ENCODE results near the gene TRMU. TPM values are rescaled to one million over a fixed set of nuclear protein-coding genes. Genes with fewer than 3 reads are reported as not detected.

Gene TRMU
- 52.5 TPM for polyA plus RNA-seq (2013, experiment 1 of 2; ENCODE audit: insufficient read length)
- polyA plus RNA-seq (2013, experiment 2 of 2; ENCODE audit: insufficient read length) = 21.0 TPM

- peak; percentile 87 for DNase-seq
Measured at GRCh38 chr22:46335201-46336118, at the start of gene TRMU. TSS of gene TRMU (plus strand) at chr22:46335714. CDS start at chr22:46335765, 51 bp downstream.

- peak; percentile 73 for DNase-seq
Measured at GRCh38 chr22:46286006-46286405, 49.5 kb upstream of the TRMU start.

GRCh38 chr22:46286941-46287872 lies 48.3 kb upstream of the TRMU start:
- no peak for DNase-seq

GRCh38 chr22:46287873-46288751 lies 47.4 kb upstream of the TRMU start:
- no peak for DNase-seq

GRCh38 chr22:46288846-46289243 lies 46.7 kb upstream of the TRMU start:
- no peak for DNase-seq

- DNase-seq = no peak
Measured at GRCh38 chr22:46289244-46289891, 46.1 kb upstream of the TRMU start.

- no peak for DNase-seq
Measured at GRCh38 chr22:46290121-46290842, 45.2 kb upstream of the TRMU start.

- DNase-seq = no peak
Measured at GRCh38 chr22:46290843-46291785, 44.4 kb upstream of the TRMU start.

- no peak for DNase-seq
Measured at GRCh38 chr22:46292173-46292572, 43.3 kb upstream of the TRMU start.

- no peak for DNase-seq
Measured at GRCh38 chr22:46292732-46293131, 42.8 kb upstream of the TRMU start.

GRCh38 chr22:46293577-46294260 lies 41.8 kb upstream of the TRMU start:
- peak; percentile 76 for DNase-seq

GRCh38 chr22:46294784-46295183 lies 40.7 kb upstream of the TRMU start:
- no peak for DNase-seq

- no peak for DNase-seq
Measured at GRCh38 chr22:46295277-46295971, 40.1 kb upstream of the TRMU start.

GRCh38 chr22:46296257-46297150 lies 39.0 kb upstream of the TRMU start, which contains the start of gene GTSE1:
TSS of gene GTSE1 (plus strand) at chr22:46296870. CDS start at chr22:46297401, 531 bp downstream.
- DNase-seq = peak; percentile 98

- DNase-seq = peak; percentile 71
Measured at GRCh38 chr22:46297151-46297812, 38.2 kb upstream of the TRMU start.

- no peak for DNase-seq
Measured at GRCh38 chr22:46299101-46299500, 36.4 kb upstream of the TRMU start.
